PC-3 (cell line): ENCODE data around the gene NCAPH2. TPM values are rescaled to one million over a fixed set of nuclear protein-coding genes. Genes with fewer than 3 reads are reported as not detected.

ENCODE experiments used
- ATAC-seq: fragments of 200-7000 bp; cut with Tn5 transposase; 2 replicates; pipeline ENCODE4 v1.9.1; 2020; ENCODE audit warnings: mild to moderate bottlenecking, moderate library complexity
- BruUV-seq: library from RNA; stranded (reverse); fragments of 400-500 nt; replicated peaks from 2 replicates; lab custom pipeline; 2021; lab: Mats Ljungman, UMichigan
- CTCF ChIA-PET: fragments of 300-600 bp; sonication (Branson Sonifier 250); formaldehyde crosslinking; loops from one replicate; lab custom pipeline; 2022; ENCODE audit warnings: antibody characterized with exemption; lab: Charles Lee
- POLR2A ChIA-PET: fragments of 300-600 bp; sonication (Branson Sonifier 250); formaldehyde crosslinking; loops from one replicate; lab custom pipeline; 2022; ENCODE audit warnings: antibody characterized with exemption; ENCODE audit not compliant: unreplicated experiment; lab: Charles Lee
- DNase-seq: peaks from one replicate; pipeline ENCODE4 v3.0.0-alpha.2; 2015
- H2AFZ ChIP-seq: fragments of 300-600 bp; sonication (generic); 2 replicates; pipeline ENCODE4 v1.6.0; 2016; ENCODE audit warnings: antibody characterized with exemption, low read length
- H3F3A ChIP-seq: fragments of 300-600 bp; sonication (generic); one replicate; pipeline ENCODE4 v1.6.0; 2017; ENCODE audit warnings: antibody characterized with exemption, low read length, control low read depth, mild to moderate bottlenecking; ENCODE audit not compliant: unreplicated experiment
- H3K27ac ChIP-seq: fragments of 300-600 bp; sonication (generic); 2 replicates; pipeline ENCODE4 v1.5.1; 2016; ENCODE audit warnings: mild to moderate bottlenecking, low read length
- H3K27me3 ChIP-seq: fragments of 300-600 bp; sonication (generic); 2 replicates; pipeline ENCODE4 v1.6.1; 2016; ENCODE audit warnings: low read length, mixed read lengths
- H3K36me3 ChIP-seq: fragments of 300-600 bp; sonication (generic); 2 replicates; pipeline ENCODE4 v1.6.1; 2016; ENCODE audit warnings: low read depth, mixed run types, low read length, mixed read lengths
- H3K4me1 ChIP-seq: fragments of 300-600 bp; sonication (generic); 2 replicates; pipeline ENCODE4 v1.5.1; 2016; ENCODE audit warnings: low read length; ENCODE audit not compliant: insufficient read depth
- H3K4me2 ChIP-seq: fragments of 300-600 bp; sonication (generic); 2 replicates; pipeline ENCODE4 v1.6.0; 2016; ENCODE audit warnings: low read length
- H3K4me3 ChIP-seq: fragments of 300-600 bp; sonication (generic); 2 replicates; pipeline ENCODE4 v1.5.1; 2016; ENCODE audit warnings: mild to moderate bottlenecking, low read length, mixed read lengths
- H3K79me2 ChIP-seq: fragments of 300-600 bp; sonication (generic); 2 replicates; pipeline ENCODE4 v1.6.1; 2017; ENCODE audit warnings: low read length, mixed read lengths
- H3K9ac ChIP-seq: fragments of 300-600 bp; sonication (generic); 2 replicates; pipeline ENCODE4 v1.6.0; 2016; ENCODE audit warnings: mild to moderate bottlenecking, low read length
- H3K9me2 ChIP-seq: fragments of 300-600 bp; sonication (generic); replicated peaks from 2 replicates; pipeline ENCODE4 v1.6.1; 2016; ENCODE audit warnings: mixed run types, low read length, mixed read lengths
- H3K9me3 ChIP-seq: fragments of 300-600 bp; sonication (generic); 2 replicates; pipeline ENCODE4 v1.6.1; 2016; ENCODE audit warnings: low read length, mixed read lengths
- H4K20me1 ChIP-seq: fragments of 300-600 bp; sonication (generic); 2 replicates; pipeline ENCODE4 v1.6.1; 2016; ENCODE audit warnings: low read length, mixed read lengths
- CTCF ChIP-seq: fragments of 300-600 bp; sonication (generic); conservative IDR thresholded peaks from 2 replicates; pipeline ENCODE4 v1.5.1; 2017; ENCODE audit warnings: antibody characterized with exemption, low read depth, mild to moderate bottlenecking, low read length
- EZH2 ChIP-seq: fragments of 300-600 bp; sonication (generic); IDR thresholded peaks from one replicate; pipeline ENCODE4 v1.6.1; 2017; ENCODE audit warnings: antibody characterized with exemption, mild to moderate bottlenecking, low read length; ENCODE audit not compliant: unreplicated experiment
- EZH2phosphoT487 ChIP-seq: fragments of 300-600 bp; sonication (generic); IDR thresholded peaks from 2 replicates; pipeline ENCODE4 v1.6.1; 2018; ENCODE audit warnings: mild to moderate bottlenecking, antibody characterized with exemption, low read length, borderline replicate concordance
- intact Hi-C: fragments of 100-400 bp; cut with micrococcal nuclease; formaldehyde crosslinking; loops from 2 replicates; pipeline ENCODE4 v1.9.0; 2023
- total RNA-seq: library from RNA; depleted of rRNA; stranded (reverse); fragments of >200 nt; gene quantifications from 2 replicates; pipeline ENCODE4 v1.2.3, GENCODE V29; 2014

NCAPH2 gene
- total RNA-seq, 1 experiment from 2014 or later: 75.4 TPM

DNA sequence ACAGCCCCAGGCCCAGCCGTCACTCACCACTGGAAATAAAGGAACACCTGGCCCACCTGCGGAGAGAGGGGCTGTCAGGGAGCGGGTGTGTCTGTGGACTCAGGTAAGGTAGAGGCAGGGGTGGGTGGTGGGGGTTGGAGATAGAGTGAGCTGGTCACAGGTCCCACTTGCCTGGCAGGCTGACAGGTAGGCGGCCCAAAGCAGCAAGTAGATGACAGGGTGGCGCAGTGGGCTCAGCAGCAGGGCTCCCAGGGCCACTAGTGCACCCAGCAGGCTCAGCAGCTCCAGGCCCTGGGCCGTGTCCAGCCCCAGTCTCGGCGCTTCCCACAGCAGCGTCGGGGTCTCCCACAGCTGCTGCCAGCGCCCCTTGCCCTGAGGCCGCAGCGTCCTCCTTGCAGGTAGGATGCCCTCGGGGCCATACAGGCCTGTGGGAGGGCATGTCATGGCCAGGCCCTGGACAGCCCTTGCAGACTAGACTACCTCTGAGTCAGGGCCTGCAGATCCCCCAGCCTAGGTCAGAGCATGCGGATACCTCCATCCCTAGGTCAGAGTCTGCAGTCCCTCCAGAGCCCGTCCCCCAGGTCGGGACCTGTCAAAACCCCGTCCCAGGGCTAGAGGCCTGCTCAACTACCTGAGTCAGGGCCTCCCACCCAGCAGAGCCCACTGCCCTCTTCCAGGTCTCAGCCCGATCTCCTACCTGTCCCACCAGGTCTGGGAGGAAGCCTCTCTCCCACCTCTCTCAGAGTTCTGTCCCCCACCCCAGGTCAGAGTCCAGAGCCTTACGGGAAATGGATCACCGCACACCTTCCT is 1.2 kb upstream of the NCAPH2 start:
- peak overlapping the region; percentile 97 for H3K4me3 ChIP-seq
- H3K79me2 ChIP-seq: peaks cover 38% of the 10 kb centered on the region
- TSS peak; percentile 69 for BruUV-seq
- POLR2A ChIA-PET: no interaction called here
- no peaks in the 10 kb centered on the region for H3F3A ChIP-seq
- H3K4me2 ChIP-seq: peak overlapping the region; percentile 95
- H3K27me3 ChIP-seq: no peaks in the 10 kb centered on the region
- CTCF ChIA-PET: no interaction called here
- intact Hi-C loops: no loop called here
- H2AFZ ChIP-seq: peak overlapping the region; percentile 81
- H3K36me3 ChIP-seq: no peaks in the 10 kb centered on the region
- DNase-seq: no peak
- ATAC-seq: peak; percentile 34; the same call in 1 of the 2 replicates
- peak overlapping the region; percentile 95 for H3K9ac ChIP-seq
- peaks cover 7% of the 10 kb centered on the region for H3K4me1 ChIP-seq
- 0 out of 2 replicates have a peak overlapping the region, but pooled peaks have one; percentile 18 for H3K27ac ChIP-seq
- H3K9me2 ChIP-seq: no peaks in the 10 kb centered on the region
- H3K9me3 ChIP-seq: no peaks in the 10 kb centered on the region
- H4K20me1 ChIP-seq: no peaks in the 10 kb centered on the region
- TF ChIP-seq CTCF (no peak), EZH2phosphoT487 (no peak), EZH2 (no peak)

- H3K79me2 ChIP-seq: peaks cover 44% of the 10 kb centered on the region
- no peaks in the 10 kb centered on the region for H3K36me3 ChIP-seq
Observed at GRCh38 chr22:50507421-50507990, 518 bp upstream of the NCAPH2 start, which contains the start of gene LMF2. LMF2 (minus strand) TSS chr22:50507702; CDS start chr22:50507675, 27 bp downstream.

More at GRCh38 chr22:50507421-50507990, 518 bp upstream of the NCAPH2 start, which contains the start of gene LMF2:
- ChIA-PET CTCF (interaction anchor here (0.6 to 1.4 kb wide), 3 partner anchors 18 to 256 kb away, joined by 5 to 15 read pairs (median 8); partner anchors contain the start of genes HDAC10 and SCO2), POLR2A (interaction anchor here (0.5 to 1.0 kb wide), 6 partner anchors 10 to 153 kb away, joined by 3 to 8 read pairs (median 5); partner anchors contain the start of gene SCO2)
- no peaks in the 10 kb centered on the region for H3K27me3 ChIP-seq
- H3K9ac ChIP-seq: peak within 1 kb of the TSS; percentile 95
- DNase-seq (peak; percentile 67), ATAC-seq (peak; percentile 77)
- peak within 1 kb of the TSS; percentile 56 for H3K27ac ChIP-seq
- H3K9me2 ChIP-seq: no peaks in the 10 kb centered on the region
- TF ChIP-seq EZH2 (no peak), EZH2phosphoT487 (no peak), CTCF (no peak)
- H3F3A ChIP-seq: no peaks in the 10 kb centered on the region
- H3K4me3 ChIP-seq: peak within 1 kb of the TSS; percentile 97
- no TSS peak for BruUV-seq
- H3K4me2 ChIP-seq: peak within 1 kb of the TSS; percentile 95
- H4K20me1 ChIP-seq: no peaks in the 10 kb centered on the region
- intact Hi-C loops: no loop called here
- H2AFZ ChIP-seq: peak within 1 kb of the TSS; percentile 81
- no peaks in the 10 kb centered on the region for H3K9me3 ChIP-seq
- peaks cover 7% of the 10 kb centered on the region for H3K4me1 ChIP-seq
